Gastroesophageal sphincter (tissue), 4 donors: ENCODE measurements around the gene TPD52L1. TPM values are rescaled to one million over a fixed set of nuclear protein-coding genes. Genes with fewer than 3 reads are reported as not detected.

Experiments used
- ATAC-seq: fragments of 150-250 bp; one replicate; pipeline ENCODE4 v1.9.1; 2016; ENCODE audit warnings: mild to moderate bottlenecking, moderate library complexity
- H3K27ac ChIP-seq, 4 donors: fragments of 200-600 bp; sonication (generic) in 3 of 4; 1 replicate in 3 of 4; 2 replicates in 1 of 4; pipeline ENCODE4 v1.5.1; 2016 to 2019
- H3K27me3 ChIP-seq: fragments of 200-600 bp; sonication (generic); one replicate; pipeline ENCODE4 v1.5.1; 2019
- H3K36me3 ChIP-seq, 2 donors: fragments of 200-600 bp; sonication (generic); one replicate each; pipeline ENCODE4 v1.5.1; 2019; ENCODE audit warnings: control low read depth in 1 of 2
- H3K4me1 ChIP-seq, 3 donors: fragments of 200-600 bp; sonication (generic); 1 replicate in 2 of 3; 2 replicates in 1 of 3; pipeline ENCODE4 v1.5.1; 2016 to 2019; ENCODE audit warnings: control low read depth in 2 of 3
- H3K4me3 ChIP-seq, 2 donors: fragments of 200-600 bp; sonication (generic); one replicate each; pipeline ENCODE4 v1.5.1; 2019; ENCODE audit warnings: mild to moderate bottlenecking in 1 of 2, moderate library complexity in 1 of 2
- H3K9me3 ChIP-seq, 3 donors: fragments of 200-600 bp; sonication (generic); one replicate each; pipeline ENCODE4 v1.5.1; 2017 to 2019; ENCODE audit warnings: control low read depth in 2 of 3
- EP300 ChIP-seq: sonication (generic); formaldehyde crosslinking; IDR thresholded peaks from one replicate; pipeline ENCODE4 v1.6.1; 2017; ENCODE audit warnings: antibody characterized with exemption, mild to moderate bottlenecking
- POLR2A ChIP-seq, 2 donors: fragments of 450-650 bp; IDR thresholded peaks; one replicate each; pipeline ENCODE4 v1.6.1; 2017; ENCODE audit warnings: antibody characterized with exemption in 2 of 2, mild to moderate bottlenecking in 2 of 2, moderate library complexity in 1 of 2
- POLR2AphosphoS5 ChIP-seq: sonication (generic); formaldehyde crosslinking; IDR thresholded peaks from one replicate; pipeline ENCODE4 v1.6.1; 2017; ENCODE audit warnings: antibody characterized with exemption
- WGBS, 2 donors: methylation state at CpG; one replicate each; pipeline ENCODE4 v1.1.5; 2018; ENCODE audit warnings: low coverage in 1 of 2; 5-methylcytosine and 5-hydroxymethylcytosine counted together
- total RNA-seq, 4 donors: library from RNA; depleted of rRNA; stranded (reverse); fragments of >200 nt; gene quantifications; one replicate each; pipeline ENCODE4 v1.1.0, GENCODE V29; 2016
- TF ChIP-seq, protein P1 (sequence below), 4 experiments: fragments of 200-600 bp in 2 of 4; fragments of 450-650 bp in 2 of 4; sonication (generic) in 1 of 4; IDR thresholded peaks; one replicate each; pipeline ENCODE4 v1.5.1; 2017 to 2019; ENCODE audit warnings: antibody characterized with exemption in 4 of 4, mild to moderate bottlenecking in 2 of 4, moderate library complexity in 2 of 4

Gene TPD52L1
- total RNA-seq, 4 donors from 2014 or later: 11.2 to 59.7 (median 20.2) TPM

DNA sequence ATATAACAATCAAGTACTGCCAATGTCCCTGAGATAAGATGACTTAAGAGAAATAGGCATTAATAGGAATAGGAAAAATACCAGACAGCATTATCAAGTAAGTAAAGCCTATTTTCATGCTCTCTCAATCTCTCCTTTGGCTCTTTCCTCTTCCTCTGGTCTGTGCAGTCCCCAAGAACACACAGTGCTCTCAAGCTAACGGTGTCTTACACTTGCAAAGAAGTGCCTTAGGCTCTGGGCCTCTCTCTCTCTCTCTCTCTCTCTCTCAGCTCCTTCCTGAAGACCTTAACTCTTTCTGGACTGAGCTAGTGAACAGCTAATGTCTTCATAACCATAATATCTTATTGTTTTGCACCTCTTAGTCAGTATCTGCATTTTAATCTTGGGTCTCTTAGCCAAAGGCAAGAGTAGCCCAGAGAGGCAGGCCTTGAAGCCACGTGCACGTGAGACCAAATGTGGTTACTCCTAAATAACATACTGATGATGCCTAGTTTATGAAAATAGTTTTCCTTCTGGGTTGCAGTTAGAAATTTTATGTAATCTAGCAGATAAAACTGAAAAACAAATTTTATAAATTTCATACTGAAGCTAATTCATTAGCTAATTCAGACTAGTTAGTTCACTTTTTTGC is 70.8 kb downstream of the TPD52L1 start:
- no peak for ATAC-seq
- WGBS, 2 donors: 58% methylated on average over 3 of the region's 3 CpGs; no CpG with 5 or more reads in 1 of the 2 donors
- no peaks in the 10 kb centered on the region for H3K36me3 ChIP-seq
- no peak overlapping the region for H3K27ac ChIP-seq
- no peak for TF ChIP-seq POLR2A (IDR thresholded peaks at IDR 0.05)
- TF ChIP-seq EP300: no peak
- TF ChIP-seq, protein P1, sequence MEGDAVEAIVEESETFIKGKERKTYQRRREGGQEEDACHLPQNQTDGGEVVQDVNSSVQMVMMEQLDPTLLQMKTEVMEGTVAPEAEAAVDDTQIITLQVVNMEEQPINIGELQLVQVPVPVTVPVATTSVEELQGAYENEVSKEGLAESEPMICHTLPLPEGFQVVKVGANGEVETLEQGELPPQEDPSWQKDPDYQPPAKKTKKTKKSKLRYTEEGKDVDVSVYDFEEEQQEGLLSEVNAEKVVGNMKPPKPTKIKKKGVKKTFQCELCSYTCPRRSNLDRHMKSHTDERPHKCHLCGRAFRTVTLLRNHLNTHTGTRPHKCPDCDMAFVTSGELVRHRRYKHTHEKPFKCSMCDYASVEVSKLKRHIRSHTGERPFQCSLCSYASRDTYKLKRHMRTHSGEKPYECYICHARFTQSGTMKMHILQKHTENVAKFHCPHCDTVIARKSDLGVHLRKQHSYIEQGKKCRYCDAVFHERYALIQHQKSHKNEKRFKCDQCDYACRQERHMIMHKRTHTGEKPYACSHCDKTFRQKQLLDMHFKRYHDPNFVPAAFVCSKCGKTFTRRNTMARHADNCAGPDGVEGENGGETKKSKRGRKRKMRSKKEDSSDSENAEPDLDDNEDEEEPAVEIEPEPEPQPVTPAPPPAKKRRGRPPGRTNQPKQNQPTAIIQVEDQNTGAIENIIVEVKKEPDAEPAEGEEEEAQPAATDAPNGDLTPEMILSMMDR (IDR thresholded peaks at IDR 0.05): no peak
- TF ChIP-seq POLR2AphosphoS5: no peak
- no peaks in the 10 kb centered on the region for H3K27me3 ChIP-seq
- H3K4me1 ChIP-seq: peaks cover 2 to 44% (median 4%) of the 10 kb centered on the region in 3 donors
- no peak overlapping the region for H3K4me3 ChIP-seq
- no peaks in the 10 kb centered on the region for H3K9me3 ChIP-seq

- Histone ChIP-seq H3K4me3 (no peak overlapping the region), H3K4me1 (peaks cover 2 to 27% (median 4%) of the 10 kb centered on the region in 3 donors), H3K27me3 (no peaks in the 10 kb centered on the region), H3K36me3 (no peaks in the 10 kb centered on the region), H3K9me3 (no peaks in the 10 kb centered on the region), H3K27ac (no peak overlapping the region)
- 95 to 100% methylated on average over 6 of the region's 6 CpGs for WGBS, 2 donors
- TF ChIP-seq EP300: no peak
- TF ChIP-seq POLR2AphosphoS5: no peak
- TF ChIP-seq, protein P1 (IDR thresholded peaks at IDR 0.05): no peak
- no peak for TF ChIP-seq POLR2A (IDR thresholded peaks at IDR 0.05)
- no peak for ATAC-seq
Measured at GRCh38 chr6:125227244-125227643, 73.7 kb downstream of the TPD52L1 start.

- Histone ChIP-seq H3K27me3 (no peaks in the 10 kb centered on the region), H3K4me3 (no peak overlapping the region), H3K9me3 (no peaks in the 10 kb centered on the region), H3K4me1 (peaks cover 2 to 13% (median 4%) of the 10 kb centered on the region in 3 donors), H3K36me3 (no peaks in the 10 kb centered on the region), H3K27ac (no peak overlapping the region)
- TF ChIP-seq, protein P1 (IDR thresholded peaks at IDR 0.05): no peak
- ATAC-seq: no peak
- WGBS, 2 donors: 5 to 17% methylated on average over 6 of the region's 6 CpGs
Measured at GRCh38 chr6:125228981-125229479, 75.5 kb downstream of the TPD52L1 start.

GRCh38 chr6:125230674-125231073 is 77.1 kb downstream of the TPD52L1 start:
- Histone ChIP-seq H3K36me3 (no peaks in the 10 kb centered on the region), H3K4me3 (no peak overlapping the region), H3K9me3 (no peaks in the 10 kb centered on the region), H3K27ac (no peak overlapping the region), H3K27me3 (no peaks in the 10 kb centered on the region), H3K4me1 (peaks cover 0 to 6% (median 0%) of the 10 kb centered on the region in 3 donors)
- TF ChIP-seq POLR2AphosphoS5 (no peak), POLR2A (IDR thresholded peaks at IDR 0.05) (no peak), EP300 (no peak)
- TF ChIP-seq, protein P1 (IDR thresholded peaks at IDR 0.05): no peak
- WGBS, 2 donors: 83 to 93% methylated on average over 1 to 3 of the region's 3 CpGs
- ATAC-seq: no peak

DNA sequence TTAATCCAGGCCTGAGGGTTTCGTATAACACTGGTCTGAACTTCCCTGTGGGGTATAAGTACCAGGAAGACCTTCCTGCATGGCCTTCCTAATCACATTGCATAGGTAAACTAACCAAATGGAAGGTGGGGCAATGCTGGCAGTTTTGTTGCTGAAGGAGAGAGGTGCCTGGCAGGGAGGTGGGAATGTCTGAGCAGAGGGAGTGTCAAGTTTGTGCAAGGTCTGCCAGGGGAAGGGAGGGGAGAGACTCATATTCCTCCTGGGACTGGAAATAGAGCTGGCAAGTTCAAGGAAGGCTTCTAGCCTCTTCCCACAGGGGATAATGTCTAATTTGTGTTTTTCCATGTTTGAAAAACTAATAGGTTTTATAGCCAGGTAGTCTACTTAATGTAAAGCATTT is 77.6 kb downstream of the TPD52L1 start:
- no CpG with 5 or more reads among the region's 1 CpG for WGBS, 2 donors
- Histone ChIP-seq H3K4me1 (peaks cover 0 to 6% (median 0%) of the 10 kb centered on the region in 3 donors), H3K27ac (no peak overlapping the region), H3K27me3 (no peaks in the 10 kb centered on the region), H3K36me3 (no peaks in the 10 kb centered on the region), H3K4me3 (no peak overlapping the region), H3K9me3 (no peaks in the 10 kb centered on the region)
- ATAC-seq: no peak
- TF ChIP-seq EP300 (no peak), POLR2A (IDR thresholded peaks at IDR 0.05) (no peak), POLR2AphosphoS5 (no peak)
- TF ChIP-seq, protein P1 (IDR thresholded peaks at IDR 0.05): no peak
